Measurements from ENCODE around the gene UBE2E3.

The UBE2E3 gene

GRCh38 chr2:180992994-180993393 lies 12.6 kb downstream of the UBE2E3 start:
- H3K4me3 ChIP-seq (ENCODE audit: low read length), result no peak overlapping the region
- no peaks in the 10 kb centered on the region for H3K9me3 ChIP-seq (ENCODE audit: control insufficient read depth, insufficient read depth, low read length)
- no peaks in the 10 kb centered on the region for H4K20me1 ChIP-seq (ENCODE audit: control insufficient read depth, insufficient read depth, low read depth, low read length)
- no peaks in the 10 kb centered on the region for H3K27me3 ChIP-seq (ENCODE audit: control insufficient read depth, low read length)
- H3K27ac ChIP-seq (ENCODE audit: low read depth, low read length), result no peak overlapping the region
- H3K79me2 ChIP-seq (ENCODE audit: control insufficient read depth, low read length), result peaks cover 26% of the 10 kb centered on the region
- no peak overlapping the region for H3K4me2 ChIP-seq (ENCODE audit: low read length)
- TF ChIP-seq EZH2phosphoT487 (IDR thresholded peaks at IDR 0.05; ENCODE audit: borderline replicate concordance, low read length), result no peak
- TF ChIP-seq CTCF (IDR thresholded peaks at IDR 0.05; ENCODE audit: low read depth, low read length, poor library complexity, severe bottlenecking), result no peak
- H3K9me2 ChIP-seq (replicated peaks; ENCODE audit: control insufficient read depth, low read length), result no peaks in the 10 kb centered on the region
- no peaks in the 10 kb centered on the region for H3K4me1 ChIP-seq (ENCODE audit: control insufficient read depth, low read length)
- peaks cover 20% of the 10 kb centered on the region for H3K36me3 ChIP-seq (ENCODE audit: control insufficient read depth, low read length)
- no peaks in the 10 kb centered on the region for H3F3A ChIP-seq (ENCODE audit: control insufficient read depth, insufficient read depth)

GRCh38 chr2:180999274-180999964 lies 19.0 kb downstream of the UBE2E3 start:
- Histone ChIP-seq H3K79me2 (ENCODE audit: control insufficient read depth, low read length) (peaks cover 29% of the 10 kb centered on the region), H3K9me2 (replicated peaks; ENCODE audit: control insufficient read depth, low read length) (no peaks in the 10 kb centered on the region), H3K27me3 (ENCODE audit: control insufficient read depth, low read length) (no peaks in the 10 kb centered on the region), H3F3A (ENCODE audit: control insufficient read depth, insufficient read depth) (no peaks in the 10 kb centered on the region), H3K9me3 (ENCODE audit: control insufficient read depth, insufficient read depth, low read length) (no peaks in the 10 kb centered on the region), H3K27ac (ENCODE audit: low read depth, low read length) (no peak overlapping the region), H3K36me3 (ENCODE audit: control insufficient read depth, low read length) (peaks cover 5% of the 10 kb centered on the region; the same call in 1 of the 2 replicates), H3K4me1 (ENCODE audit: control insufficient read depth, low read length) (no peaks in the 10 kb centered on the region), H3K4me3 (ENCODE audit: low read length) (no peak overlapping the region), H3K4me2 (ENCODE audit: low read length) (no peak overlapping the region), H4K20me1 (ENCODE audit: control insufficient read depth, insufficient read depth, low read depth, low read length) (no peaks in the 10 kb centered on the region)
- TF ChIP-seq CTCF (IDR thresholded peaks at IDR 0.05; ENCODE audit: low read depth, low read length, poor library complexity, severe bottlenecking) (no peak), EZH2phosphoT487 (IDR thresholded peaks at IDR 0.05; ENCODE audit: borderline replicate concordance, low read length) (no peak)

GRCh38 chr2:181004647-181005325 lies 24.4 kb downstream of the UBE2E3 start:
- Histone ChIP-seq H3K9me2 (replicated peaks; ENCODE audit: control insufficient read depth, low read length) (no peaks in the 10 kb centered on the region), H3K79me2 (ENCODE audit: control insufficient read depth, low read length) (peaks cover 38% of the 10 kb centered on the region), H3K4me2 (ENCODE audit: low read length) (no peak overlapping the region), H3K36me3 (ENCODE audit: control insufficient read depth, low read length) (no peaks in the 10 kb centered on the region), H3K27ac (ENCODE audit: low read depth, low read length) (no peak overlapping the region), H3F3A (ENCODE audit: control insufficient read depth, insufficient read depth) (no peaks in the 10 kb centered on the region), H3K4me1 (ENCODE audit: control insufficient read depth, low read length) (no peaks in the 10 kb centered on the region), H3K4me3 (ENCODE audit: low read length) (no peak overlapping the region), H3K27me3 (ENCODE audit: control insufficient read depth, low read length) (no peaks in the 10 kb centered on the region), H3K9me3 (ENCODE audit: control insufficient read depth, insufficient read depth, low read length) (no peaks in the 10 kb centered on the region), H4K20me1 (ENCODE audit: control insufficient read depth, insufficient read depth, low read depth, low read length) (no peaks in the 10 kb centered on the region)
- TF ChIP-seq EZH2phosphoT487 (IDR thresholded peaks at IDR 0.05; ENCODE audit: borderline replicate concordance, low read length) (no peak), CTCF (IDR thresholded peaks at IDR 0.05; ENCODE audit: low read depth, low read length, poor library complexity, severe bottlenecking) (no peak)

Measured in DOHH2 (cell line).